Stimulated activated CD8-positive, alpha-beta memory T cell treated with anti-CD3 and anti-CD28 coated beads, Interleukin-7, amount 100 ng/mL, for 24 hours (primary cell): Measurements from ENCODE around the gene CDKN1B.

Experiments
- DNase-seq: peaks from one replicate; pipeline ENCODE4 v3.0.0-alpha.2; 2020; ENCODE audit warnings: low read depth

Gene CDKN1B

GRCh38 chr12:12759234-12759915 lies 42.2 kb downstream of the CDKN1B start:
- DNase-seq, result no peak

GRCh38 chr12:12764824-12765223 lies 47.7 kb downstream of the CDKN1B start:
- DNase-seq, result no peak

GRCh38 chr12:12770262-12770661 lies 53.1 kb downstream of the CDKN1B start:
- DNase-seq, result no peak
